H1 (cell line): ENCODE measurements around the gene MYL11. TPM values are rescaled to one million over a fixed set of nuclear protein-coding genes. Genes with fewer than 3 reads are reported as not detected.
"Not testable (repeated sequence)": the region's sequence is repeated elsewhere in the genome, so short reads cannot be mapped to it uniquely, and the experiment has no call there.

ENCODE experiments used
- CTCF ChIA-PET: fragments of 300-600 bp; sonication (Branson Sonifier 250); formaldehyde crosslinking; loops from one replicate; lab custom pipeline; 2021; ENCODE audit not compliant: partially characterized antibody; lab: Charles Lee
- POLR2A ChIA-PET: fragments of 300-600 bp; sonication (Branson Sonifier 250); formaldehyde crosslinking; loops from one replicate; lab custom pipeline; 2021; ENCODE audit warnings: inconsistent platforms; ENCODE audit not compliant: partially characterized antibody; lab: Charles Lee
- DNase-seq, 2 experiments: peaks; one replicate each; pipeline versions ENCODE4 v3.0.0 to v3.0.0-alpha.2; 2010 to 2022; ENCODE audit warnings: low spot score in 2 of 2, low read depth in 1 of 2, mixed read lengths in 1 of 2
- FAIRE-seq: peaks from 2 replicates; lab custom pipeline; 2011; peaks lifted over from hg19 to GRCh38; lab: Jason Lieb, UNC
- H2AFZ ChIP-seq: 2 replicates; pipeline ENCODE4 v1.8.1; 2012; ENCODE audit warnings: low read length, inconsistent platforms
- H2AK5ac ChIP-seq: 2 replicates; pipeline ENCODE4 v1.6.1; 2013; ENCODE audit warnings: low read depth, low read length
- H2BK120ac ChIP-seq: replicated peaks from 2 replicates; pipeline ENCODE3; 2013; ENCODE audit warnings: low read depth, low read length, inconsistent platforms
- H2BK12ac ChIP-seq: 2 replicates; pipeline ENCODE4 v1.6.1; 2013; ENCODE audit warnings: low read depth, low read length
- H2BK15ac ChIP-seq: 2 replicates; pipeline ENCODE4 v1.6.1; 2013; ENCODE audit warnings: low read length
- H2BK20ac ChIP-seq: 2 replicates; pipeline ENCODE4 v1.6.1; 2013; ENCODE audit warnings: low read length
- H2BK5ac ChIP-seq: 2 replicates; pipeline ENCODE4 v1.6.1; 2013; ENCODE audit warnings: low read depth, low read length
- H3K14ac ChIP-seq: 2 replicates; pipeline ENCODE4 v1.6.1; 2013; ENCODE audit warnings: inconsistent platforms; ENCODE audit not compliant: insufficient read length
- H3K18ac ChIP-seq: 2 replicates; pipeline ENCODE4 v1.6.1; 2013; ENCODE audit warnings: low read length; ENCODE audit errors: extremely low read depth
- H3K23ac ChIP-seq: 2 replicates; pipeline ENCODE4 v1.6.1; 2013; ENCODE audit warnings: inconsistent platforms; ENCODE audit not compliant: insufficient read length
- H3K23me2 ChIP-seq: 2 replicates; pipeline ENCODE4 v1.6.1; 2013; ENCODE audit warnings: low read depth, low read length
- H3K27ac ChIP-seq: 2 replicates; pipeline ENCODE4 v1.6.1; 2011; ENCODE audit warnings: low read depth, low read length, inconsistent platforms
- H3K27me3 ChIP-seq, 4 experiments: replicated peaks in 1 of 4; 1 replicate in 1 of 4; 2 replicates in 3 of 4; pipeline versions ENCODE4 v1.6.1 to v1.8.1; 2011 to 2013; ENCODE audit warnings: low read length in 3 of 4, mild to moderate bottlenecking in 3 of 4, inconsistent platforms in 2 of 4, mixed read lengths in 2 of 4, moderate library complexity in 1 of 4; ENCODE audit not compliant: control insufficient read depth in 3 of 4, insufficient read depth in 3 of 4; ENCODE audit errors: extremely low read depth in 1 of 4
- H3K36me3 ChIP-seq, 4 experiments: 2 replicates each; pipeline versions ENCODE4 v1.6.1 to v1.8.1; 2011 to 2013; ENCODE audit warnings: mild to moderate bottlenecking in 4 of 4, low read length in 3 of 4, moderate library complexity in 2 of 4, control low read depth in 1 of 4, inconsistent platforms in 1 of 4; ENCODE audit not compliant: insufficient read depth in 4 of 4, control insufficient read depth in 2 of 4
- H3K4ac ChIP-seq: replicated peaks from 2 replicates; pipeline ENCODE3; 2013; ENCODE audit warnings: low read length, low read depth, mixed read lengths, inconsistent platforms; ENCODE audit not compliant: insufficient read length
- H3K4me1 ChIP-seq, 4 experiments: replicated peaks in 1 of 4; 1 replicate in 1 of 4; 2 replicates in 3 of 4; pipeline versions ENCODE4 v1.6.1 to v1.8.1; 2011 to 2013; ENCODE audit warnings: low read length in 3 of 4, inconsistent platforms in 2 of 4, mixed read lengths in 1 of 4; ENCODE audit not compliant: insufficient read depth in 4 of 4, control insufficient read depth in 3 of 4
- H3K4me2 ChIP-seq, 2 experiments: 2 replicates each; pipeline versions ENCODE4 v1.6.1 to v1.8.1; 2011 to 2013; ENCODE audit warnings: low read depth in 2 of 2, low read length in 2 of 2, control low read depth in 1 of 2, inconsistent platforms in 1 of 2, mild to moderate bottlenecking in 1 of 2; ENCODE audit not compliant: insufficient read depth in 1 of 2
- H3K4me3 ChIP-seq, 4 experiments: fragments of 200-600, 300-600 bp in 1 of 4; sonication (generic), shearing (Covaris generic), sonication (Bioruptor Twin) in 1 of 4; 2 replicates each; pipeline versions ENCODE4 v1.5.1 to v1.8.1; 2011 to 2016; ENCODE audit warnings: low read length in 4 of 4, low read depth in 3 of 4, control low read depth in 2 of 4, inconsistent platforms in 2 of 4, mild to moderate bottlenecking in 2 of 4, mixed read lengths in 1 of 4, moderate library complexity in 1 of 4; ENCODE audit not compliant: insufficient read depth in 2 of 4; ENCODE audit errors: extremely low read depth in 1 of 4
- H3K56ac ChIP-seq: replicated peaks from 2 replicates; pipeline ENCODE3; 2013; ENCODE audit warnings: low read depth, mild to moderate bottlenecking, mixed read lengths, low read length, inconsistent platforms; ENCODE audit not compliant: insufficient read length
- H3K79me1 ChIP-seq: 2 replicates; pipeline ENCODE4 v1.6.1; 2013; ENCODE audit warnings: low read depth, low read length, control low read depth
- H3K79me2 ChIP-seq, 2 experiments: 2 replicates each; pipeline versions ENCODE4 v1.6.1 to v1.8.1; 2012 to 2013; ENCODE audit warnings: low read length in 2 of 2, mild to moderate bottlenecking in 2 of 2, inconsistent platforms in 1 of 2; ENCODE audit not compliant: insufficient read depth in 2 of 2, control insufficient read depth in 1 of 2
- H3K9ac ChIP-seq, 4 experiments: replicated peaks in 1 of 4; 1 replicate in 1 of 4; 2 replicates in 3 of 4; pipeline versions ENCODE4 v1.6.1 to v1.8.1; 2011 to 2013; ENCODE audit warnings: low read depth in 3 of 4, low read length in 3 of 4, control low read depth in 2 of 4, mild to moderate bottlenecking in 2 of 4, moderate library complexity in 2 of 4, inconsistent platforms in 1 of 4; ENCODE audit errors: extremely low read depth in 1 of 4
- H3K9me3 ChIP-seq, 2 experiments: 2 replicates each; pipeline versions ENCODE4 v1.6.1 to v1.8.1; 2012 to 2013; ENCODE audit warnings: mild to moderate bottlenecking in 2 of 2, moderate library complexity in 2 of 2, control low read depth in 1 of 2, inconsistent platforms in 1 of 2, low read depth in 1 of 2, low read length in 1 of 2, mixed read lengths in 1 of 2; ENCODE audit not compliant: insufficient read depth in 2 of 2
- H4K20me1 ChIP-seq, 2 experiments: replicated peaks in 1 of 2; 2 replicates each; pipeline versions ENCODE3 to v1.8.1; 2011 to 2013; ENCODE audit warnings: inconsistent platforms in 2 of 2, low read length in 2 of 2, mild to moderate bottlenecking in 1 of 2; ENCODE audit not compliant: insufficient read depth in 2 of 2, control insufficient read depth in 1 of 2
- H4K5ac ChIP-seq: 2 replicates; pipeline ENCODE4 v1.6.1; 2013; ENCODE audit warnings: low read length, low read depth, mixed read lengths, inconsistent platforms; ENCODE audit not compliant: insufficient read length
- H4K8ac ChIP-seq: 2 replicates; pipeline ENCODE4 v1.8.0; 2013; ENCODE audit warnings: mild to moderate bottlenecking, moderate library complexity, low read length, inconsistent platforms; ENCODE audit not compliant: insufficient read depth; ENCODE audit errors: extremely low read depth
- H4K91ac ChIP-seq: replicated peaks from 2 replicates; pipeline ENCODE3; 2013; ENCODE audit warnings: low read length, mixed read lengths, inconsistent platforms; ENCODE audit not compliant: insufficient read length
- whole genome bisulfite sequencing, 2 experiments: shearing (Covaris generic) in 1 of 2; methylation state at CpG; one replicate each; pipeline versions ENCODE4 v1.1.6 to v1.1.7; 2013 to 2015; ENCODE audit warnings: low lambda C conversion rate in 2 of 2, mixed read lengths in 2 of 2, inconsistent platforms in 1 of 2, low coverage in 1 of 2, missing lambda C conversion rate in 1 of 2; ENCODE audit not compliant: insufficient replicate concordance in 2 of 2, insufficient coverage in 1 of 2, insufficient read length in 1 of 2; ENCODE audit errors: extremely low coverage in 1 of 2, missing lambda C conversion rate in 1 of 2; 5-methylcytosine and 5-hydroxymethylcytosine counted together
- polyA plus RNA-seq, 7 experiments: library from polyadenylated mRNA; depleted of rRNA in 3 of 7; stranded (reverse) in 5 of 7; unstranded in 2 of 7; fragments of >200 nt in 5 of 7; fragments of 200-250 nt in 2 of 7; gene quantifications; 1 replicate in 5 of 7; 2 replicates in 1 of 7; 4 replicates in 1 of 7; pipeline versions ENCODE4 v1.2.1 to v1.2.3, GENCODE V29; 2011 to 2013; ENCODE audit warnings: missing spikeins in 2 of 7, mixed read lengths in 2 of 7
- total RNA-seq: library from RNA; stranded (reverse); fragmentation: NEBNext Ultra II Directional; extraction: Animal tissue kit (Norgen Biotek cat#: 25700); gene quantifications from 2 replicates; pipeline ENCODE4 v1.2.1, GENCODE V29; 2021

The MYL11 gene
- total and polyA plus RNA-seq, 2 of the 8 experiments (the other 6 are each of a cell fraction or from before 2014, with no cell fraction given): 1.2 to 1.4 TPM

- H3K36me3 ChIP-seq: peaks cover 4 to 21% (median 14%) of the 10 kb centered on the region in 4 experiments; a peak in 6 of 8 replicates
- H3K9me3 ChIP-seq, H2BK12ac ChIP-seq, H4K91ac ChIP-seq, H2AK5ac ChIP-seq, H3K14ac ChIP-seq, H2BK20ac ChIP-seq, H2AFZ ChIP-seq, H3K9ac ChIP-seq, H3K79me1 ChIP-seq, H2BK15ac ChIP-seq, H4K8ac ChIP-seq, H3K23ac ChIP-seq, H3K27ac ChIP-seq, H3K4ac ChIP-seq, FAIRE-seq, H2BK5ac ChIP-seq, H4K5ac ChIP-seq, DNase-seq, H2BK120ac ChIP-seq, H3K56ac ChIP-seq, H3K27me3 ChIP-seq, H3K18ac ChIP-seq: not testable (repeated sequence)
- ChIA-PET POLR2A (interaction anchor here (0.6 to 12.6 kb wide), 10 partner anchors 10 to 212 kb away, joined by 4 to 151 read pairs (median 8); partner anchors contain the start of genes CD2BP2, MYL11, SEPTIN1 and TBC1D10B), CTCF (interaction anchor here (0.6 to 2.4 kb wide), 11 partner anchors 11 to 219 kb away, joined by 3 to 20 read pairs (median 5); partner anchors contain the start of gene ZNF771)
- peak overlapping the region; percentile 93 to 94 for H3K4me2 ChIP-seq
- H4K20me1 ChIP-seq: peaks cover 12 to 17% of the 10 kb centered on the region in 2 experiments
- H3K79me2 ChIP-seq: peaks cover 5 to 21% of the 10 kb centered on the region in 2 experiments; a peak in 2 of 4 replicates
- H3K23me2 ChIP-seq: peaks cover 11% of the 10 kb centered on the region; the same call in 1 of the 2 replicates
- peaks cover 0 to 15% (median 9%) of the 10 kb centered on the region in 4 experiments; a peak in 6 of 7 replicates for H3K4me1 ChIP-seq
- WGBS, 2 experiments: 74% methylated on average over 3 of the region's 4 CpGs; no CpG with 5 or more reads in 1 of the 2 experiments
- peak overlapping the region; percentile 72 to 98 (median 92); a peak in 7 of 8 replicates for H3K4me3 ChIP-seq
Measured at GRCh38 chr16:30396627-30397026, 22.0 kb downstream of the MYL11 start.
